ENCODE measurements around the gene ATG16L1. TPM values are rescaled to one million over a fixed set of nuclear protein-coding genes. Genes with fewer than 3 reads are reported as not detected.

The ATG16L1 gene
- total and polyA plus RNA-seq, 2 experiments from 2014 or later, result 15.3 to 37.9 TPM

- peaks cover 3% of the 10 kb centered on the region; the same call in 2 of the 3 replicates for H3K4me1 Mint-ChIP-seq
- no peak overlapping the region for H3K27ac ChIP-seq (ENCODE audit: low read depth)
- H3K4me3 Mint-ChIP-seq, result no peak overlapping the region
- H3K4me1 ChIP-seq (ENCODE audit: insufficient read depth), result no peaks in the 10 kb centered on the region
- peaks cover 2% of the 10 kb centered on the region; the same call in 1 of the 2 replicates for H3K9me2 ChIP-seq (ENCODE audit: insufficient read depth)
- H3K9me3 Mint-ChIP-seq, result no peaks in the 10 kb centered on the region; the same call in 2 of the 3 replicates
- no peaks in the 10 kb centered on the region for H3K36me3 ChIP-seq (ENCODE audit: insufficient read depth)
- H3K4me3 ChIP-seq, result no peak overlapping the region
- H4K20me1 ChIP-seq (replicated peaks; ENCODE audit: insufficient read depth), result no peaks in the 10 kb centered on the region
- H3K27me3 ChIP-seq (ENCODE audit: insufficient read depth), result no peaks in the 10 kb centered on the region
- no peak for TF ChIP-seq REST (IDR thresholded peaks at IDR 0.05; ENCODE audit: unreplicated experiment)
- TF ChIP-seq NANOG (IDR thresholded peaks at IDR 0.05; ENCODE audit: borderline replicate concordance), result no peak
- TF ChIP-seq CREB1 (CRISPR knock-in tag; IDR thresholded peaks at IDR 0.05; ENCODE audit: low read depth), result no peak
- TF ChIP-seq JUNB (IDR thresholded peaks at IDR 0.05; ENCODE audit: unreplicated experiment), result no peak
- no peak for TF ChIP-seq EZH2 (IDR thresholded peaks at IDR 0.05; ENCODE audit: low read depth, unreplicated experiment)
- no peak for TF ChIP-seq ZNF114 (CRISPR knock-in tag; IDR thresholded peaks at IDR 0.05)
- TF ChIP-seq ZNF331 (CRISPR knock-in tag; IDR thresholded peaks at IDR 0.05; ENCODE audit: low read depth), result no peak
- no peak for TF ChIP-seq POLR2AphosphoS5 (IDR thresholded peaks at IDR 0.05; ENCODE audit: low read depth)
- TF ChIP-seq STAT1 (IDR thresholded peaks at IDR 0.05; ENCODE audit: unreplicated experiment), result no peak
- TF ChIP-seq ETS1 (IDR thresholded peaks at IDR 0.05), result no peak
- no peak for TF ChIP-seq EZH2phosphoT487 (IDR thresholded peaks at IDR 0.05; ENCODE audit: unreplicated experiment)
- TF ChIP-seq CTCF (conservative IDR thresholded peaks at IDR 0.05; ENCODE audit: low read depth in 2 of 2), result no peak
- no peak for TF ChIP-seq ZNF462 (CRISPR knock-in tag; IDR thresholded peaks at IDR 0.05)
- ATAC-seq (no peak), DNase-seq (ENCODE audit: low spot score) (no peak)
- H3K79me2 ChIP-seq (replicated peaks; ENCODE audit: insufficient read depth), result no peaks in the 10 kb centered on the region
- H3K4me2 ChIP-seq, result no peak overlapping the region
- no peaks in the 10 kb centered on the region for H3K36me3 Mint-ChIP-seq (ENCODE audit: low read depth)
- H3K27ac Mint-ChIP-seq, result no peak overlapping the region
- no peaks in the 10 kb centered on the region for H3F3A ChIP-seq (replicated peaks; ENCODE audit: low read depth)
- peaks cover 6% of the 10 kb centered on the region for H3K27me3 Mint-ChIP-seq (ENCODE audit: insufficient read depth, low read depth, poor library complexity)
- no peak overlapping the region for H2AFZ ChIP-seq
Measured at GRCh38 chr2:233339427-233339826, 88.0 kb downstream of the ATG16L1 start.
